MM.1S (cell line): Measurements from ENCODE around the gene KCNIP1.

ENCODE experiments used
- DNase-seq: peaks from one replicate; pipeline ENCODE4 v3.0.0-alpha.2; 2015
- H2AFZ ChIP-seq: fragments of 300-600 bp; sonication (generic); 2 replicates; pipeline ENCODE4 v1.6.0; 2016; ENCODE audit warnings: antibody characterized with exemption, low read length
- H3F3A ChIP-seq: fragments of 300-600 bp; sonication (generic); 2 replicates; pipeline ENCODE4 v1.6.1; 2016; ENCODE audit warnings: mild to moderate bottlenecking, antibody characterized with exemption, low read length, moderate library complexity, mixed read lengths; ENCODE audit not compliant: insufficient read depth
- H3K27ac ChIP-seq: fragments of 300-600 bp; sonication (generic); 2 replicates; pipeline ENCODE4 v1.5.1; 2016; ENCODE audit warnings: mild to moderate bottlenecking, low read length
- H3K27me3 ChIP-seq: fragments of 300-600 bp; sonication (generic); replicated peaks from 2 replicates; pipeline ENCODE4 v1.6.0; 2016; ENCODE audit warnings: low read length; ENCODE audit not compliant: insufficient read depth
- H3K36me3 ChIP-seq: fragments of 300-600 bp; sonication (generic); replicated peaks from 2 replicates; pipeline ENCODE4 v1.6.1; 2016; ENCODE audit warnings: mild to moderate bottlenecking, low read length, mixed read lengths; ENCODE audit not compliant: insufficient read depth
- H3K4me1 ChIP-seq: fragments of 300-600 bp; sonication (generic); 2 replicates; pipeline ENCODE4 v1.6.1; 2016; ENCODE audit warnings: low read length, mixed read lengths
- H3K4me2 ChIP-seq: fragments of 300-600 bp; sonication (generic); 2 replicates; pipeline ENCODE4 v1.6.0; 2016; ENCODE audit warnings: low read depth, low read length
- H3K4me3 ChIP-seq: fragments of 300-600 bp; sonication (generic); 2 replicates; pipeline ENCODE4 v1.5.1; 2016; ENCODE audit warnings: low read length, mixed read lengths
- H3K79me2 ChIP-seq: fragments of 300-600 bp; sonication (generic); 2 replicates; pipeline ENCODE4 v1.6.1; 2016; ENCODE audit warnings: mixed run types, low read length, mixed read lengths
- H3K9ac ChIP-seq: fragments of 300-600 bp; sonication (generic); 2 replicates; pipeline ENCODE4 v1.6.1; 2016; ENCODE audit warnings: low read length, mixed read lengths
- H3K9me2 ChIP-seq: fragments of 300-600 bp; sonication (generic); replicated peaks from 2 replicates; pipeline ENCODE4 v1.6.1; 2016; ENCODE audit warnings: mild to moderate bottlenecking, low read length, mixed read lengths; ENCODE audit not compliant: insufficient read depth
- H3K9me3 ChIP-seq: fragments of 300-600 bp; sonication (generic); replicated peaks from 2 replicates; pipeline ENCODE4 v1.6.1; 2016; ENCODE audit warnings: mild to moderate bottlenecking, low read length, mixed read lengths; ENCODE audit not compliant: insufficient read depth
- H4K20me1 ChIP-seq: fragments of 300-600 bp; sonication (generic); 2 replicates; pipeline ENCODE4 v1.6.1; 2016; ENCODE audit warnings: mild to moderate bottlenecking, low read length, moderate library complexity, mixed read lengths; ENCODE audit not compliant: insufficient read depth
- CTCF ChIP-seq: fragments of 300-600 bp; sonication (generic); IDR thresholded peaks from 2 replicates; pipeline ENCODE4 v1.5.1; 2016; ENCODE audit warnings: antibody characterized with exemption, low read length, mixed read lengths
- EZH2 ChIP-seq: fragments of 300-600 bp; sonication (generic); optimal IDR thresholded peaks from 2 replicates; pipeline ENCODE3; 2017; ENCODE audit warnings: low read depth, mild to moderate bottlenecking, antibody characterized with exemption, low read length, mixed read lengths
- EZH2phosphoT487 ChIP-seq: fragments of 300-600 bp; sonication (generic); IDR thresholded peaks from 2 replicates; pipeline ENCODE4 v1.6.1; 2018; ENCODE audit warnings: antibody characterized with exemption, low read length

Gene KCNIP1

GRCh38 chr5:170597109-170597751 is 93.4 kb downstream of the KCNIP1 start:
- H4K20me1 ChIP-seq, result no peaks in the 10 kb centered on the region
- no peaks in the 10 kb centered on the region for H3K9me3 ChIP-seq
- H3K9me2 ChIP-seq, result no peaks in the 10 kb centered on the region
- TF ChIP-seq EZH2 (no peak), CTCF (no peak), EZH2phosphoT487 (no peak)
- H3K27ac ChIP-seq, result no peak overlapping the region
- H3K4me1 ChIP-seq, result no peaks in the 10 kb centered on the region
- no peak overlapping the region for H3K9ac ChIP-seq
- peaks cover 11% of the 10 kb centered on the region; the same call in 1 of the 2 replicates for H3K27me3 ChIP-seq
- H3K79me2 ChIP-seq, result no peaks in the 10 kb centered on the region
- no peak for DNase-seq
- H2AFZ ChIP-seq, result no peak overlapping the region
- no peaks in the 10 kb centered on the region for H3F3A ChIP-seq
- H3K4me2 ChIP-seq, result no peak overlapping the region
- H3K4me3 ChIP-seq, result no peak overlapping the region
- H3K36me3 ChIP-seq, result no peaks in the 10 kb centered on the region

GRCh38 chr5:170597872-170598271 is 94.1 kb downstream of the KCNIP1 start:
- Histone ChIP-seq H3K4me2 (no peak overlapping the region), H4K20me1 (no peaks in the 10 kb centered on the region), H3K79me2 (no peaks in the 10 kb centered on the region), H3K9me2 (no peaks in the 10 kb centered on the region), H3K9me3 (no peaks in the 10 kb centered on the region), H3K4me3 (no peak overlapping the region), H3F3A (no peaks in the 10 kb centered on the region), H2AFZ (no peak overlapping the region), H3K27ac (no peak overlapping the region), H3K9ac (no peak overlapping the region), H3K27me3 (peaks cover 11% of the 10 kb centered on the region; the same call in 1 of the 2 replicates), H3K36me3 (no peaks in the 10 kb centered on the region), H3K4me1 (no peaks in the 10 kb centered on the region)
- no peak for DNase-seq
- TF ChIP-seq EZH2phosphoT487 (no peak), EZH2 (no peak), CTCF (no peak)

- H4K20me1 ChIP-seq, result no peaks in the 10 kb centered on the region
- TF ChIP-seq EZH2phosphoT487 (no peak), CTCF (no peak), EZH2 (no peak)
- no peaks in the 10 kb centered on the region for H3K36me3 ChIP-seq
- no peak overlapping the region for H3K4me3 ChIP-seq
- H3K4me1 ChIP-seq, result no peaks in the 10 kb centered on the region
- no peak overlapping the region for H3K27ac ChIP-seq
- no peaks in the 10 kb centered on the region for H3K79me2 ChIP-seq
- peaks cover 11% of the 10 kb centered on the region; the same call in 1 of the 2 replicates for H3K27me3 ChIP-seq
- H3K9me3 ChIP-seq, result no peaks in the 10 kb centered on the region
- H3K9me2 ChIP-seq, result no peaks in the 10 kb centered on the region
- DNase-seq, result no peak
- no peak overlapping the region for H3K4me2 ChIP-seq
- H2AFZ ChIP-seq, result no peak overlapping the region
- no peak overlapping the region for H3K9ac ChIP-seq
- H3F3A ChIP-seq, result no peaks in the 10 kb centered on the region
Observed at GRCh38 chr5:170599756-170600155, 95.9 kb downstream of the KCNIP1 start.
